Gastroesophageal sphincter (tissue), 4 donors: ENCODE data around the gene SLC3A2. TPM values are rescaled to one million over a fixed set of nuclear protein-coding genes. Genes with fewer than 3 reads are reported as not detected.

Experiments
- ATAC-seq: fragments of 150-250 bp; one replicate; pipeline ENCODE4 v1.9.1; 2016; ENCODE audit warnings: mild to moderate bottlenecking, moderate library complexity
- H3K27ac ChIP-seq, 4 donors: fragments of 200-600 bp; sonication (generic) in 3 of 4; 1 replicate in 3 of 4; 2 replicates in 1 of 4; pipeline ENCODE4 v1.5.1; 2016 to 2019
- H3K27me3 ChIP-seq: fragments of 200-600 bp; sonication (generic); one replicate; pipeline ENCODE4 v1.5.1; 2019
- H3K36me3 ChIP-seq, 2 donors: fragments of 200-600 bp; sonication (generic); one replicate each; pipeline ENCODE4 v1.5.1; 2019; ENCODE audit warnings: control low read depth in 1 of 2
- H3K4me1 ChIP-seq, 3 donors: fragments of 200-600 bp; sonication (generic); 1 replicate in 2 of 3; 2 replicates in 1 of 3; pipeline ENCODE4 v1.5.1; 2016 to 2019; ENCODE audit warnings: control low read depth in 2 of 3
- H3K4me3 ChIP-seq, 2 donors: fragments of 200-600 bp; sonication (generic); one replicate each; pipeline ENCODE4 v1.5.1; 2019; ENCODE audit warnings: mild to moderate bottlenecking in 1 of 2, moderate library complexity in 1 of 2
- H3K9me3 ChIP-seq, 3 donors: fragments of 200-600 bp; sonication (generic); one replicate each; pipeline ENCODE4 v1.5.1; 2017 to 2019; ENCODE audit warnings: control low read depth in 2 of 3
- EP300 ChIP-seq: sonication (generic); formaldehyde crosslinking; IDR thresholded peaks from one replicate; pipeline ENCODE4 v1.6.1; 2017; ENCODE audit warnings: antibody characterized with exemption, mild to moderate bottlenecking
- POLR2A ChIP-seq, 2 donors: fragments of 450-650 bp; IDR thresholded peaks; one replicate each; pipeline ENCODE4 v1.6.1; 2017; ENCODE audit warnings: antibody characterized with exemption in 2 of 2, mild to moderate bottlenecking in 2 of 2, moderate library complexity in 1 of 2
- POLR2AphosphoS5 ChIP-seq: sonication (generic); formaldehyde crosslinking; IDR thresholded peaks from one replicate; pipeline ENCODE4 v1.6.1; 2017; ENCODE audit warnings: antibody characterized with exemption
- WGBS, 2 donors: methylation state at CpG; one replicate each; pipeline ENCODE4 v1.1.5; 2018; ENCODE audit warnings: low coverage in 1 of 2; 5-methylcytosine and 5-hydroxymethylcytosine counted together
- total RNA-seq, 4 donors: library from RNA; depleted of rRNA; stranded (reverse); fragments of >200 nt; gene quantifications; one replicate each; pipeline ENCODE4 v1.1.0, GENCODE V29; 2016
- TF ChIP-seq, protein P1 (sequence below), 4 experiments: fragments of 200-600 bp in 2 of 4; fragments of 450-650 bp in 2 of 4; sonication (generic) in 1 of 4; IDR thresholded peaks; one replicate each; pipeline ENCODE4 v1.5.1; 2017 to 2019; ENCODE audit warnings: antibody characterized with exemption in 4 of 4, mild to moderate bottlenecking in 2 of 4, moderate library complexity in 2 of 4

SLC3A2 gene
- total RNA-seq, 4 donors from 2014 or later: 66.9 to 144 (median 80.2) TPM

DNA sequence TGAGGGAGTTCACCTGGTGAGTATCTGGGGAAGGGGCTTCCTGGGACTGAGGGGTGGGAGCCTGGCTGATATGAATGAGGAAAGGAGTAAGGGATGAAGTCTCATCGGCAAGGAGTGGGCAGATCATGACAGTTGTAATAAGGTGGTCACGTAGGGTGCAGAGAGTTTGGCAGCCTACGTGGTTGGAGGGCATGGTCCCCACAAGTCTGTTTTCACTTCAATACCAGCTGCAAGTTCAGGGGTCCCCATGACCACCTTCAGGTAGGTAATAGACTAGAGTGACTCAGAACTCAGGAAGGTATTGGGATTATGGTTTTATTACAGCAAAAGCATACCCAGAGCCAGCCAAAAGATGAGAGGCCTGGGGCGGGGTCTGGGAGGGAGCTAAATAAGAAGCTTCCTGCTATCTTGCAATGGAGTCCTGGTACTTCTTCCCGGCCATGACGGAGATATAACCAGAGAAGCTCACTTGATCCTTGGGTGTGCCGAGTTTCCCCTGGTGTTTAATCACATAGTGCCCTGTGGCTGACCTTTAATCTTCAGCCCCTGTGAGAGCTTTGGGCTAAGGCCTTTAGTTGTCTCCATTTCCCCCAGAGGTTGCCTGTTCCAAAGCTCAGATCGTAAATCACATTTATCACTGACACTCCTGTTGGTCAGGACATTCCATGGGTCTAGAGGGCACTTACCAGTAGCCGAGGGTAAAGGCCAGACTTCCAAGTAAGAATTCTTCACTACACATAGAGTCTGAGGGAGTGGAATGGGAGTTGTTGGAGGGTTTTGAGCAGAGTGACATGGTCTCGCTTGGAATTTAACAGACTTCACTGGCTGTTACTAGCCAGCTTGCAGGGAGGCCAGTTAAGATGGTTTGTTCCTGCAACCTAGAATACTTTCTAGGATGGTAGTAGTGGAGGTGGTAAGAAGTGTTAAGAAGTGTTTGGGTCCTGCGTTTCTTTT lies 9.1 kb downstream of the SLC3A2 start:
- no peaks in the 10 kb centered on the region for H3K9me3 ChIP-seq
- peak overlapping the region in 2 of 4 donors; percentile 1 to 22 for H3K27ac ChIP-seq
- H3K4me3 ChIP-seq: no peak overlapping the region
- 40 to 62% methylated on average over 1 to 10 of the region's 11 CpGs for WGBS, 2 donors
- H3K4me1 ChIP-seq: peaks cover 0 to 54% (median 0%) of the 10 kb centered on the region in 3 donors
- ATAC-seq: peak; percentile 23
- no peaks in the 10 kb centered on the region for H3K27me3 ChIP-seq
- H3K36me3 ChIP-seq: peaks cover 5 to 49% of the 10 kb centered on the region in 2 donors
- no peak for TF ChIP-seq POLR2A (IDR thresholded peaks at IDR 0.05)
- TF ChIP-seq POLR2AphosphoS5: peak; percentile 37

DNA sequence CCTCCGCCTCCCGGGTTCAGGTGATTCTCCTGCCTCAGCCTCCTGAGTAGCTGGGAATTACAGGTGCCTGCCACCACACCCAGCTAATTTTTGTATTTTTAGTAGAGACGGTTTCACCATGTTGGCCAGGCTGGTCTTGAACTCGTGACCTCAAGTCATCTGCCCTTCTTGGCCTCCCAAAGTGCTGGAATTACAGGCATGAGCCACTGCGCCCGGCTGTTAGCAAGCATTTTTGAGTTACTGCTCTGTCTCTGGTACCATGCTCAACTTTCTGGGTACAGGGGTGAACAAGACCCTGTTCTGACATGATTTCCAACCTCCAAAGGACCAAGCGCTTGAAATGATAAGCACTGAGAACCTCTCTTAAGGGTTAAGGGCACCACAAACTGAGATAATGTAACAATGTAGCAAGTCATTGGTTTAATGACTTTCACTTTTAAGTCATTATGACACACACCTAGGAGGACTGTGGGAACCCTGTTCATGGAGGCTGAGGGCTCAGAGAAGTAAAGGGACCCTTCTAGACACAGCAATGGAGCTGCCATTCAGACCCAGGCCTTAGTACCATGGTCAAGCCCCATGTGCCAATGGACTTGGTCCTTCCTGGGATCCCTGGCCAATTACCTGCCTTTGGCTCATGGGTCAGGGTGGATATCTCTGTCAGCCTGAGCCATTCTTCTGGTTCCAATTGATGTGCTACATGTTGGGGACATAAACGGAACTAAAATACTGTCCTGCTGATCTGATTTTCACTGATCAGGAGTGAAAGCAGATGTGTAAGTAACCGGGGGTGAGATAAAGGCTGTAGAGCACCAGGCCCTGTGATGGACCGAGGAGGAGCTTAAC lies 11.6 kb downstream of the SLC3A2 start:
- Histone ChIP-seq H3K4me1 (peaks cover 0 to 29% (median 0%) of the 10 kb centered on the region in 3 donors), H3K4me3 (no peak overlapping the region), H3K9me3 (no peaks in the 10 kb centered on the region), H3K36me3 (peaks cover 5 to 24% of the 10 kb centered on the region in 2 donors), H3K27me3 (no peaks in the 10 kb centered on the region), H3K27ac (no peak overlapping the region)
- no peak for ATAC-seq
- WGBS, 2 donors: 89 to 90% methylated on average over 6 to 8 of the region's 10 CpGs
- TF ChIP-seq EP300: no peak
- TF ChIP-seq POLR2AphosphoS5: no peak
- TF ChIP-seq, protein P1, sequence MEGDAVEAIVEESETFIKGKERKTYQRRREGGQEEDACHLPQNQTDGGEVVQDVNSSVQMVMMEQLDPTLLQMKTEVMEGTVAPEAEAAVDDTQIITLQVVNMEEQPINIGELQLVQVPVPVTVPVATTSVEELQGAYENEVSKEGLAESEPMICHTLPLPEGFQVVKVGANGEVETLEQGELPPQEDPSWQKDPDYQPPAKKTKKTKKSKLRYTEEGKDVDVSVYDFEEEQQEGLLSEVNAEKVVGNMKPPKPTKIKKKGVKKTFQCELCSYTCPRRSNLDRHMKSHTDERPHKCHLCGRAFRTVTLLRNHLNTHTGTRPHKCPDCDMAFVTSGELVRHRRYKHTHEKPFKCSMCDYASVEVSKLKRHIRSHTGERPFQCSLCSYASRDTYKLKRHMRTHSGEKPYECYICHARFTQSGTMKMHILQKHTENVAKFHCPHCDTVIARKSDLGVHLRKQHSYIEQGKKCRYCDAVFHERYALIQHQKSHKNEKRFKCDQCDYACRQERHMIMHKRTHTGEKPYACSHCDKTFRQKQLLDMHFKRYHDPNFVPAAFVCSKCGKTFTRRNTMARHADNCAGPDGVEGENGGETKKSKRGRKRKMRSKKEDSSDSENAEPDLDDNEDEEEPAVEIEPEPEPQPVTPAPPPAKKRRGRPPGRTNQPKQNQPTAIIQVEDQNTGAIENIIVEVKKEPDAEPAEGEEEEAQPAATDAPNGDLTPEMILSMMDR (IDR thresholded peaks at IDR 0.05): no peak
- no peak for TF ChIP-seq POLR2A (IDR thresholded peaks at IDR 0.05)

DNA sequence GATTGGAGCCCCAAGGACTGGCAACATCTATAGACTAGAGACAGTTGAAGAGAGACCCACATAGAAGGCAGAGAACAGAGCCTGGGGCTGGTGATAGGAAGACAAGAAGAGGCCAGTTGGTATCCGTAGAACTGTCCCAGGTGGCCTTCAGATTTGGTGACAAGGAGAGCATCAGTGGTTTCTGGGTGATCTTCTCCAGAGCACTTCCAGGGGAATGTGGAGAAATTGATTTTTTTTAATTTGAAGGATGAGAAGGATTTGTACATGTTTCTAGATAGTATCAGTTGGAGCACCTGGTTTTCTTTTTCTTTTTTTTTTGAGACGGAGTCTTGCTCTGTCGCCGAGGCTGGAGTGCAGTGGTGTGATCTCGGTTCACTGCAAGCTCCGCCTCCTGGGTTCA lies 14.8 kb downstream of the SLC3A2 start:
- Histone ChIP-seq H3K27ac (no peak overlapping the region), H3K4me3 (no peak overlapping the region), H3K36me3 (no peaks in the 10 kb centered on the region), H3K4me1 (no peaks in the 10 kb centered on the region), H3K9me3 (no peaks in the 10 kb centered on the region), H3K27me3 (no peaks in the 10 kb centered on the region)
- ATAC-seq: no peak
- TF ChIP-seq EP300 (no peak), POLR2AphosphoS5 (no peak), POLR2A (IDR thresholded peaks at IDR 0.05) (no peak)
- TF ChIP-seq, protein P1 (IDR thresholded peaks at IDR 0.05): no peak
- WGBS, 2 donors: 56 to 57% methylated on average over 2 to 3 of the region's 6 CpGs

DNA sequence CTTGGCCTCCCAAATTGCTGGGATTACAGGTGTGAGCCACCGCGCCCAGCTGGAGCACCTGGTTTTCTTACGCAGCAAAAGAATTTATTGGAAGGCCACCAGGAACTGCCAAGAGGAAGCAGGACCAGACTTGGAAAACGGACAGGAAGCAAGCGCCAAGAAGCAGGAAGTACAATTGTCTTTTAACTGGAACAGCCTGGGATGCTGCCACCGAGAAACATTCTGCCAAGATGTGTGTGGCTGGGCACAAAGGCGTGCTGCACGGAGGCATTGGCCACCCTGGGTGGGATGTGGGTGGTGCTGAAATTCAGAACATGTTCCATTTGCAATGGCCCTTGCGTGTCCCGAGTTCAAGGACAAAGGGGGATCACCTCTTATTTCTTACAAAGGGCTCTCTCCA lies 15.4 kb downstream of the SLC3A2 start:
- TF ChIP-seq, protein P1 (IDR thresholded peaks at IDR 0.05): no peak
- no peak for TF ChIP-seq POLR2A (IDR thresholded peaks at IDR 0.05)
- no peak for TF ChIP-seq EP300
- TF ChIP-seq POLR2AphosphoS5: no peak
- ATAC-seq: peak; percentile 73
- Histone ChIP-seq H3K36me3 (no peaks in the 10 kb centered on the region), H3K4me1 (no peaks in the 10 kb centered on the region), H3K27ac (peak overlapping the region in 3 of 4 donors; percentile 19 to 55 (median 31)), H3K27me3 (no peaks in the 10 kb centered on the region), H3K4me3 (no peak overlapping the region), H3K9me3 (no peaks in the 10 kb centered on the region)
- 65% methylated on average over 3 to 5 of the region's 10 CpGs for WGBS, 2 donors

DNA sequence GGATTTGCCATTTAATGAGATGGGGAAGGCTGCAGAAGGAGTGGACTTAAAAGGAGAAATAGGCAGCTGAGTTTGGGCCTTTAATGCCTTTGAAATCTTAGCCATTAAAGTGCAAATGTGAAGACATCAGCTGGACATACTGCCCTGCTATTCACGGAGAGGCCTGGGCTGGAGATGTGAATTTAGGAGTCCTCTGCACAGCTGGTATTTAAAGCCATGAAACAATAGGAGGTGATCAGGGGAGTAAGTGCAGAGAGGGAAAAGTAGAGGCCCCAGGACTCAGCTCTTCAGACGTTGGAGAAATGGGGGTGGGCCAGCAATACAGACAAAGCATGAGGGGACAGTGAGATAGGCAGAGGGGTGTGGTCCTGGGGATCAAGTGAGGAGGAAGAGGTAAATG lies 16.6 kb downstream of the SLC3A2 start:
- H3K27ac ChIP-seq: no peak overlapping the region
- 43 to 44% methylated on average over 2 of the region's 2 CpGs for WGBS, 2 donors

More for the DNA sequence above, 16.6 kb downstream of the SLC3A2 start:
- H3K27me3 ChIP-seq: no peaks in the 10 kb centered on the region
- H3K9me3 ChIP-seq: no peaks in the 10 kb centered on the region
- ATAC-seq: no peak
- TF ChIP-seq EP300: no peak
- TF ChIP-seq, protein P1 (IDR thresholded peaks at IDR 0.05): no peak
- TF ChIP-seq POLR2A (IDR thresholded peaks at IDR 0.05): no peak
- no peak for TF ChIP-seq POLR2AphosphoS5
- H3K36me3 ChIP-seq: no peaks in the 10 kb centered on the region
- no peak overlapping the region for H3K4me3 ChIP-seq
- H3K4me1 ChIP-seq: no peaks in the 10 kb centered on the region
